Stimulated activated CD4-positive, alpha-beta T cell treated with anti-CD3 and anti-CD28 coated beads, Interleukin-12 subunit alpha, Interleukin-12 subunit beta, amount 100 ng/mL, for 48 hours (primary cell): ENCODE measurements around the gene FAU.
"Not testable (repeated sequence)": the region's sequence is repeated elsewhere in the genome, so short reads cannot be mapped to it uniquely, and the experiment has no call there.

Experiments
- DNase-seq, 3 donors: peaks; one replicate each; pipeline ENCODE4 v3.0.0-alpha.2; 2020; ENCODE audit warnings: low read depth in 2 of 3, low spot score in 1 of 3

Gene FAU

GRCh38 chr11:65121865-65122696, at the start of gene FAU, which contains the start of gene MRPL49:
Gene FAU (minus strand): TSS chr11:65122134. CDS start chr11:65121813, 321 bp downstream.
Gene MRPL49 (plus strand): TSS chr11:65122321. CDS start chr11:65122347, 26 bp downstream.
- peak; percentile 97 to 99 (median 97) for DNase-seq

DNA sequence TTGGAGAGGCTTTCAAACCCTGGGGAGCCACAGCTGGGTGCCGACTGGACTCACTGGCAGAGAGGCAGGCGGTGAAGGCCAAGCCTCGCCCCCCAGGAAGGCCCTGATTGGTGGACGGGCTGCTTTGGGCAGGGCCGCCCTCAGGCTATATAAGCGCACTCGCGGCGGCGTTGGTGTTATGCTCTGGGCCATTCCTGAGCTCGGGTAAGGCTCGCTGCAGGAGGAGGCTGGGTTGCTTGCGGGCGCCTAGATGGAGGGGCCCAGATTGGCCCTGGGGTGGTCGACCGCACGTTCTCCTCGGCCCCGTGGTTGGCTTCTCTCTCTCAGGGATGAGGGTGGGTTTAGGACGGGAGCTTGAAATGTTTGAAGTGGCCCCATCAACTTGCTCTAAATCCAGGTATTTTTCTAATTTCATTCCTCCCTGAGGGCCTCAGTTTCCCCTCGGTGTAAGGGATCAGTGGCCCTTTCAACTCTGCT, 48.2 kb upstream of the FAU start, which contains the start of gene SPDYC:
SPDYC (plus strand) TSS at position 176 of the 477 bp plus-strand sequence. CDS start 1,125 bp downstream, outside the sequence.
- DNase-seq = no peak

DNA sequence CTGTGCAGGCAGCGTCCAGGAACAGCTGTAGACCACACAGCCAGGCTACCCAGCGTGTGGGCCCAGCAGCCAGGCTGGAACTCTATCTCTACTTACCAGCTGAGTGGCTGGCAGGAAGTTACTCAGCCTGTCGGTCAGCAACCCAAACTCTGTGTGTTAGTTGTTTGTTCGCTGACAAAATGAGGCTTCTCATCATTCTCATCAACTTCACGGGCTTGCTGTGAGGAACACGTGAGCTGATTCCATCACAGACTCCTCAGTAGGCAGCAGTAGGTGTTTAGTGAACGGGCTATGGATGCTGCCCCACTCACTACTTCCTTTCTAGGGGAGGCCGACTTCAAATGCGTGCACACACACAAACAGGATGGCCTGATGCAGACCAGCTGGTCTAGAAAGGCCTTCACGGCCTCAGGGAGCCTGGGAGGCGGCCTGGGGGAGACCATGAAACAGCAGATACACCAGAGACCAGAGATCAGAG, 47.3 kb upstream of the FAU start:
- DNase-seq = no peak

GRCh38 chr11:65167656-65168055, 45.7 kb upstream of the FAU start:
- DNase-seq = no peak

DNA sequence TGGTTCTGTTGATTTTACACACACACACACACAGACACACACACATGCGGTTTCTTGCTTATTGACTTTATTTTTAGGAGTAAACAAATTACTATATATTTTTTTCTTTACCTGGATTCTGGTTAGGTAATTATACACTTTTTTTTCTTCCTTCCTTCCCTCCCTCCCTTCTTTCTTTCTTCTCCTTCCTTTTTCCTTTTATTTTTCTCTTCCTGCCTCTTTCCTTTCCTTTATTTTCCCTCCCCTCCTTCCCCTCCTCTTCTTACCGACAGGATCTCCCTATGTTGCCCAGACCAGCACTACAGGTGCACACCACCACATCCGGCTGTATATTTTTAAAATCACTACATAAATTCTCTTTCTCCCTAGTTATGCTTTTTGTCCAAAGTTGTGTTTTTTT, 45.0 kb upstream of the FAU start:
- no peak for DNase-seq

DNA sequence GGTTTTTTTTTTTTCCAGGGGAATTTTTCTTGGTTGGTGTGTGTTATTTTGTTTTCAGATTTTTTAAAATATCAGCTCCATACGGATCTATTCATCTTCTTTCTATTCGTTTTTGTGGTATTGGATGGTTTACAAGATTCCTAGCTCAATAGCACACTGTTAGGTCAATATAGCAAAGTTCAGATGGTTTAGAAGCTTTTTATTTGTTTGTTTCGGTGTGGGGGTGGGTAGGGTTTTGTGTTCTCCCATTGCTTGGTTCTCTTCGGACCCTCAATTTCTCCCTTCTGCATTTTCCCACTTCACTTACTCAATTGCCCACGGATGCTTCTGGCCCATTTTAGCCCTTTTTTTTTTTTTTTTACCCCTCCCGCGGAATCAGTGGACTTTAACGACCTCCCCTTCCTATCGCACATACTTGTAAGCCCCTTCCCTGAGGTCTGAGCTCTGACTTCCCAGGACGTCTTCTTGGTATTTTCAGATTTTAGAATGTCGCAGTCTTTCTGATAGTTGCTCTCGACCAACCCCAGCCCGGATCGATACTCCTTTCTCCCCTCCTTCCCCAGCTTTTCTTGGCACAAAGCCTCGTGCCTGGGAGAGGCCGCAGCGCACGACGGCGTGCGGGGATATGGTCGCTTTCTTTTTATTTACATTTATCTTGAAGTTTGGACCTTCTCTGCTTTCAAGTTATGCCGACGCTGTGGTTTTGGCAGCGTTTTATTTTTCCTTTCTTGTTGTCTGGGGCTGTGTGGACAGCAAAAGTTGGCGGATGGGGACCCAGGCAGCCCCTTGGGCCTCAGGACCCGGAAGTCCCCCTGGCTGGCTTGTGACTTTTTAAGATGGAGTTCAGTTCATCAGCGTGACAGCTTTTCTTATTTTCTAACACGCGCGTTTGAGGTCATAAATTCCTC, 43.7 kb upstream of the FAU start:
- no peak for DNase-seq

DNA sequence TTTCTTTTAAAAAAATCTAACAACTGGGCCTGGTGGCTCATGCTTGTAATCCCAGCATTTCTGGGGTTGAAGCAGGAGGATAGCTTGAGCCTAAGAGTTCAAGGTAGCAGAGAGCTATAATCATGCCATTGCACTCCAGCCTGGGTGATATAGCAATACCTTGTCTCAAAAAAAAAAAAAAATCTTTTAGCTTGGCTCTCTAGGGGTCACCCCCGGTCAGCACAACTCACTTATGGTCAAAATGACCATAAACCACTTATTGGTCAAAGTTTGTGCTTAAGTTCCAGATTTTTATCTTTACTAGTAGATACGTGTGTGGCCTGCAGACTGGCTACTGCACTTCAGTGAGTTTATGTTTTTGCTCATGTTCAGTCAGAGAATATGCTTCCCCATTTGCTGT, 41.8 kb upstream of the FAU start:
- DNase-seq = no peak

DNA sequence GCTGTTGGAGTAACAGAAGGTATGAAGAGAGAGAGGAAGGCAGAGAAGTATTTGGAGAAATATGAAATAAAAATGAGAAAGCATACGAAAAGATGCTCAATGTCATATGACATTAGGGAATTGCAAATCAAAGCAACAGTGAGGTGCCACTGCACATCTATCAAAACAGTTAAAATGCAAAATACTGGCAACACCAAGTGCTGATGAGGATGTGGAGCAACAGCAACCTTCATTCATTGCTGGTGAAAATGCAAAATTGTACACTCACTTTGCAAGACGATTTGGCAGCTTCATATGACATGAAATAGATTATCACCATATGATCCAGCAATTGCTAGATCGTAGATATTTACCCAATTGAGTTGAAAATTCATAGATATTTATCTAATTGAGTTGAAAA, 38.7 kb upstream of the FAU start:
- no peak for DNase-seq

DNA sequence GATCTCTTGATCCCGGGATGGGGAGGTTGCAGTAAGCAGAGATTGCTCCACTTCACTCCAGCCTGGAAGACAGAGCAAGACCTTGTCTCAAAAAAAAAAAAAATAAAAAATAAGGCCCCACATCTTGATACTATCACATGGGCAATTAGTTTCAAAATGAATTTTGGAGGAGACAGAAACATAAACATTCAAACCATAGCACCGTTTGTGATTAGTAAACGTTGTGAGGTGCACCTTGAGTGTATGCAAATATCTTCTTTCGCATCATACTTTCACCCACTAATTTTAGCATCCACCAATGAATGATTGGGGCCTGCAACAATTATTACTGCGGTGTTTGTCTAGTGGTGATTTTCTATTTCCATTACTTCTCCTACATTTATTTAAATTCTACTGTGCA, 37.1 kb upstream of the FAU start:
- DNase-seq = no peak

DNA sequence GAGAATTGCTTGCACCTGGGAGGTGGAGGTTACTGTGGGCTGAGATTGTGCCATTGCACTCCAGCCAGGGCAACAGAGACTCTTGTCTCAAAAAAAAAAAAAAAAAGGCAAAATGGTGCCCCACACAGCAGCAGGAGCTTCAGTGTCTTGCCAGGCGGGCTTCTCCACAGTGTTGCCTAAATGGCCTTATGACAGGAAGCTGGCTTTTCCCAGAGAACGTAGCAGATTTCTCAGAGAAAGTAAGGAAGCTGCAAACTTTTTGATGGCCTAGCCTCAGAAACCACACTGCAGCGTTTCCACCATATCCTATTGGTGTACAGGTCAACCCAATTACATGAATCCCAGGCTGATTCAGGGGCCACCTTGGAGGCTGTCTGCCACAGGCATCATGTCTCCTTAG, 35.4 kb upstream of the FAU start:
- DNase-seq = no peak

GRCh38 chr11:65156926-65157325, 35.0 kb upstream of the FAU start:
- no peak for DNase-seq

GRCh38 chr11:65156256-65156655, 34.3 kb upstream of the FAU start:
- DNase-seq = no peak

GRCh38 chr11:65152122-65152521, 30.2 kb upstream of the FAU start:
- no peak for DNase-seq

- DNase-seq = no peak
These were observed 29.5 kb upstream of the FAU start for GRCh38 chr11:65151331-65151899.

DNA sequence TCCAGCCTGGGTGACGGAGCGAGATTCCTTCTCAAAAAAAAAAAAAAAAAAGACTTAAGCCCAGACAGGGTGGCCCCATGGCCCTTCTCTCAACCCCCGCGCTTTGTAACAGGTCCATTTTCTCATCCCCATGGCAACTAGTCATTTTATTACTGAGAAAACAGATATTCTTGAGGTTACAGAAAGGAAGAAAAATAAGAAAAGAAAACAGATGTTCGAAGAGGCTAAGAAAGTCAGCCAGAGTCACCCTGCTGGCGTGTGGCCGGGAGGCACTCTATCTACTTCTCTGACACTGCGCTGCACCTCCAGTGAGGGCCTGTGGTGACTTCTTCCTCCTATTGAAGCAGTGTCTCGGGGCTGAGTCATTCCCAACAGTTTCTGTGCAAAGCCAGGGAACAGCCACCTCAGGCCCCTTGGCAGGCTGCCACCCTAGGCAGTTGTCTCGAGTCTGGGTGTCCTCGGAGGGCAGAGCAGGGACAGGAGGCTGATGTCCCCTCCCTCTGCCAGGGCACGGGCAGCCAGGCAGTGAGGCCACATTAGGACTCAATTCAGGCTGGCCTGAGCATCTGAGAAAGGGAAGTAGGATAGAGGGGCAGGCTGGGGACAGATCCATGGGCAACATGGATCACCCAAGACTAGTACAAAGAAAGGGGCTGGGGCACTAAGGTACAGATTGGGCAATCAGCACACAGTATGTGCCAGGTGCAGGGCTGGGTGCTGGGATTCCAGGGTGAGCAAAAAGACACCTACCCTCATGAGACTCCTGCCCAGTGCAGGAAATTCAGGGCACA, 28.8 kb upstream of the FAU start:
- peak in 2 of 3 donors; percentile 14 to 39 for DNase-seq

DNA sequence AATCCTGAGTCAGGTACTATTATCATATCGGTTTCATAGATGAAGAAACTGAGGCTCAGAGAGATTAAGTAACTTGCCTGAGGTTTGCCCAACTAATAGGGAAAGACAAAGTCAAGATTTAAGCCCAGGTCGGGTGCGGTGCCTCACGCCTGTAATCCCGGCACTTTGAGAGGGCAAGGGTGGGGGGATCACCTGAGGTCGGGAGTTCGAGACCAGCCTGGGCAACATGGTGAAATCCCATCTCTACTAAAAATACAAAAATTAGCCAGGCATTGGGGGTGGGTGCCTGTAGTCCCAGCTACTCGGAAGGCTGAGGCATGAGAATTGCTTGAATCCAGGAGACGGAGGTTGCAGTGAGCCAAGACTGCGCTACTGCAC, 28.2 kb upstream of the FAU start:
- DNase-seq = not testable (repeated sequence)

GRCh38 chr11:65148657-65149056, 26.7 kb upstream of the FAU start:
- DNase-seq = no peak

DNA sequence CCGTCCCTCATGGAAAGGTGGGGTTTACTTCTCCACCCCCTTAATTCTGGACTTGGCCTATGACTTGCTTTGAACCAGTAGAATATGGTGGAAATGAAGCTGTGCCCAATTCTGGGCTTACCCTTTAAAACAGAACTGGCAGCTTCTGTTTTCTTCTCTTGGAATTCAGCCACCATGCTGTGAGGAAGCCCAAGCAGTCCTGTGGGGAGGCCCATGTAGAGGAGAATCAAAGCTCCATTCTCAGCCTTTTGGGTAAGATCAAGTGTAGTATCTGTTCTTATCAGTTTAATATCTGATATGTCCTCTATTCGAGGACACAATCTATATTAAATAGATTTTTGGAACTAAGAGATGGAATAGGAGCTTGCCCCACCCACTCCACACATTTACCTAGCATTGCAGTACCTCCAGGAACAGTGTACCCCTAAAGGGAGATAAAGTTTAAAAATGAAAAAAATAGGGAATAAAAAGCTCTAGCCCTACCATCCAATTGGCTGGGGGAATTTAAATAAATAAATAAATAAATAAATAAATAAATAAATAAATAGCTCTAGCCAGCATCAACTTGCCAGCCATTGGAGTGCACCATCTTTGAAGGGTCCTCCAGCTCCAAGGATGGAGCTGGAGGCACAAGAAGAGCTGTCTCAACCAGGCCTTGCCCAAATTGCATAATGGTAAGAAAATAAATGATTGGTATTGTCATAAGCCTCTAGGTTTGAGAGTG, 25.6 kb upstream of the FAU start:
- DNase-seq = no peak

DNA sequence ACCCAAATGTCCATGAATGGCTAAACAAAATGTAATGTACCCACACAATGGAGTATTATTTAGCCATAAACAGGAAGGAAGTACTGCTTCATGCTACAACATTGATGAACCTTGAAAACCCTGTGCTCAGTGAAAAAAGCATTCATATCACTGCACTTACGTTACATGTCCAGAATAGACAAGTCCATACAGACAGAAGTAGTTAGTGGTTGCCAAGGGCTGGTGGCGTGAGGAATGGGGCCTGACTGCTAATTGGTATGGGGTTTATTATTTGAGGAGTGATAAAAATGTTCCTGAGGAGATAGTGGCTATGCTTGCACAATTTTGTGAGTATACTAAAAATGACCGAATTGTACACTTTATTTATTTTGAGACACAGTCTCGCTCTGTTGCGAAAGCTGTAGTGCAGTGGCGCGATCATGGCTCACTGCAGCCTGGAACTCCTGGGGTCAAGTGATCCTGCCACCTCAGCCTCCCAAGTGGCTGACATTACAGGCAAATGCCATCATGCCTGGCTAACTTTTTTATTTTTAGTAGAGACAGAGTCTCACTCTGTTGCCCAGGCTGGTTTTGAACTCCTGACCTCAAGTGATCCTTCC, 20.1 kb upstream of the FAU start:
- DNase-seq = no peak
